ENCODE results near the gene COLGALT1. TPM values are rescaled to one million over a fixed set of nuclear protein-coding genes. Genes with fewer than 3 reads are reported as not detected.

Gene COLGALT1
- total RNA-seq, 1 donor from 2014 or later: 38.4 TPM

DNA sequence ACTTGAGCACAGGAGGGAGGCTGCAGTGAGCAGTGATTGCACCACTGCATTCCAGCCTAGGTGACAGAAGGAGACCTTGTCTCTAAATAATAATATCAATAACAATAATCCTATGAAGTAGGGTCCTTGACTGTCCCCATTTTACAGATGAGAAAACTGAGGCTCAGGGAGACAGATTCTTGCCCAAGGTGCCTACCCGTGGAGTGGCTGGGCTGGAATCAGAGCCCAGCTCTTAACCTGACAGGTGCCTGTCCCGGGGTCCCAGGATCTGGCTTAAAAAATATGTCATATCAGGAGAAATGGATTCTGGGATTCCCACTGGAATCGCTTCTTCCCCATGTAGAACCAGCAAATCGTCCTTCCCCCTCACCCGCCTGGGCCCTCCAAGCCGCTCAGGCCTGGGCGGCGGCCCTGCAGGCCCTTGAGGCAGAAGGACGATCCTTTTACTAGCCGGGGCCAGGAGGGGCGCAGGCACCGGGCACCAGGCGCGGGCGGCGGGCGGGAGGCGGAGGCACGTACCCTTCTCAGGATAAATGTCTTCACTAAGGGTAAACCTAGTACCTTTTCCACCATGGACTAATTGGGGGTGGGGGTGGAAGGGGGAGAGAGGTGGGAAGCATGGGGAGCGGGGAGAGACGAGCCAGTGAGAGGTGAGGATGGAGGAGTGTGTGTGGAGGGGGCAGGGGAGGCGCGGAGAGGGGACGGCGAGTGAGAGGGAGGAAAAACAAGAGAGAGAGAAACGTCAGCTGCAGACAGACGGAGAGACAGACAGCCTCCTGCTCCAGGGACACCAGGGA lies 60.6 kb downstream of the COLGALT1 start:
- Histone ChIP-seq H3K36me3 (no peaks in the 10 kb centered on the region), H3F3A (ENCODE audit: low read depth) (peaks cover 20% of the 10 kb centered on the region), H3K4me3 (peak overlapping the region; percentile 27), H3K27ac (no peak overlapping the region), H3K9me3 (ENCODE audit: low read depth) (no peaks in the 10 kb centered on the region), H3K9ac (no peak overlapping the region), H3K4me1 (peaks cover 8% of the 10 kb centered on the region), H4K20me1 (ENCODE audit: low read depth) (no peaks in the 10 kb centered on the region), H3K27me3 (no peaks in the 10 kb centered on the region), H3K79me2 (ENCODE audit: low read depth) (no peaks in the 10 kb centered on the region), H3K4me2 (peak overlapping the region; percentile 67), H2AFZ (replicated peaks) (peak overlapping the region; percentile 45)
- H3K4me3 Mint-ChIP-seq: no peak overlapping the region
- H3K27ac Mint-ChIP-seq: no peak overlapping the region
- H3K4me1 Mint-ChIP-seq: peaks cover 8% of the 10 kb centered on the region
- H3K9me3 Mint-ChIP-seq: peaks cover 3% of the 10 kb centered on the region
- H3K36me3 Mint-ChIP-seq: no peaks in the 10 kb centered on the region
- peaks cover 10% of the 10 kb centered on the region for H3K27me3 Mint-ChIP-seq (ENCODE audit: insufficient read depth, low read depth)
- TF ChIP-seq EZH2 (IDR thresholded peaks at IDR 0.05) (no peak), EZH2phosphoT487 (IDR thresholded peaks at IDR 0.05) (no peak)
- TF ChIP-seq, protein P1, sequence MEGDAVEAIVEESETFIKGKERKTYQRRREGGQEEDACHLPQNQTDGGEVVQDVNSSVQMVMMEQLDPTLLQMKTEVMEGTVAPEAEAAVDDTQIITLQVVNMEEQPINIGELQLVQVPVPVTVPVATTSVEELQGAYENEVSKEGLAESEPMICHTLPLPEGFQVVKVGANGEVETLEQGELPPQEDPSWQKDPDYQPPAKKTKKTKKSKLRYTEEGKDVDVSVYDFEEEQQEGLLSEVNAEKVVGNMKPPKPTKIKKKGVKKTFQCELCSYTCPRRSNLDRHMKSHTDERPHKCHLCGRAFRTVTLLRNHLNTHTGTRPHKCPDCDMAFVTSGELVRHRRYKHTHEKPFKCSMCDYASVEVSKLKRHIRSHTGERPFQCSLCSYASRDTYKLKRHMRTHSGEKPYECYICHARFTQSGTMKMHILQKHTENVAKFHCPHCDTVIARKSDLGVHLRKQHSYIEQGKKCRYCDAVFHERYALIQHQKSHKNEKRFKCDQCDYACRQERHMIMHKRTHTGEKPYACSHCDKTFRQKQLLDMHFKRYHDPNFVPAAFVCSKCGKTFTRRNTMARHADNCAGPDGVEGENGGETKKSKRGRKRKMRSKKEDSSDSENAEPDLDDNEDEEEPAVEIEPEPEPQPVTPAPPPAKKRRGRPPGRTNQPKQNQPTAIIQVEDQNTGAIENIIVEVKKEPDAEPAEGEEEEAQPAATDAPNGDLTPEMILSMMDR (IDR thresholded peaks at IDR 0.05): no peak
- DNase-seq (ENCODE audit: low spot score): peak; percentile 30

DNA sequence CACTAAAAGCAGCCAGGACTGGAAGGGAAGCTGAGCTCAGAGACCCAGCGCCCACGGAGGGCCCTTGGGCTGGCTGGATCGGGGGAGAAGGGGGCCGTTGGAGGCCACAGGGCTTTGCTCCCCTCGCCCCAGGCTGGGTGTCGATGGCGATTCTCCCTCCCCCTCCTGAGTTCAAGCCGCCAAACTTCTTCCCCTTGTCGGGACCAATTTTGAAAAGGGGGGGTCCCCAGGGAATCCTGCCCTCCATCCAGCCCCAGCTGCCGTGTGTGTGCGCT lies 61.2 kb downstream of the COLGALT1 start:
- H3K4me1 ChIP-seq: peaks cover 8% of the 10 kb centered on the region
- H3K4me3 ChIP-seq: peak overlapping the region; percentile 27
- DNase-seq (ENCODE audit: low spot score): no peak
- Mint-ChIP-seq H3K9me3 (peaks cover 5% of the 10 kb centered on the region), H3K27ac (peak overlapping the region; percentile 72), H3K4me3 (no peak overlapping the region), H3K36me3 (peaks cover 1% of the 10 kb centered on the region), H3K4me1 (peaks cover 8% of the 10 kb centered on the region), H3K27me3 (ENCODE audit: insufficient read depth, low read depth) (peaks cover 10% of the 10 kb centered on the region)
- no peaks in the 10 kb centered on the region for H3K9me3 ChIP-seq (ENCODE audit: low read depth)
- no peaks in the 10 kb centered on the region for H3K27me3 ChIP-seq
- H3F3A ChIP-seq (ENCODE audit: low read depth): peaks cover 20% of the 10 kb centered on the region
- no peaks in the 10 kb centered on the region for H3K36me3 ChIP-seq
- peak overlapping the region; percentile 45 for H2AFZ ChIP-seq (replicated peaks)
- TF ChIP-seq EZH2 (IDR thresholded peaks at IDR 0.05) (no peak), EZH2phosphoT487 (IDR thresholded peaks at IDR 0.05) (no peak)
- TF ChIP-seq, protein P1 (IDR thresholded peaks at IDR 0.05): no peak
- peak overlapping the region; percentile 67 for H3K4me2 ChIP-seq
- no peak overlapping the region for H3K27ac ChIP-seq
- H3K79me2 ChIP-seq (ENCODE audit: low read depth): no peaks in the 10 kb centered on the region
- no peaks in the 10 kb centered on the region for H4K20me1 ChIP-seq (ENCODE audit: low read depth)
- no peak overlapping the region for H3K9ac ChIP-seq

DNA sequence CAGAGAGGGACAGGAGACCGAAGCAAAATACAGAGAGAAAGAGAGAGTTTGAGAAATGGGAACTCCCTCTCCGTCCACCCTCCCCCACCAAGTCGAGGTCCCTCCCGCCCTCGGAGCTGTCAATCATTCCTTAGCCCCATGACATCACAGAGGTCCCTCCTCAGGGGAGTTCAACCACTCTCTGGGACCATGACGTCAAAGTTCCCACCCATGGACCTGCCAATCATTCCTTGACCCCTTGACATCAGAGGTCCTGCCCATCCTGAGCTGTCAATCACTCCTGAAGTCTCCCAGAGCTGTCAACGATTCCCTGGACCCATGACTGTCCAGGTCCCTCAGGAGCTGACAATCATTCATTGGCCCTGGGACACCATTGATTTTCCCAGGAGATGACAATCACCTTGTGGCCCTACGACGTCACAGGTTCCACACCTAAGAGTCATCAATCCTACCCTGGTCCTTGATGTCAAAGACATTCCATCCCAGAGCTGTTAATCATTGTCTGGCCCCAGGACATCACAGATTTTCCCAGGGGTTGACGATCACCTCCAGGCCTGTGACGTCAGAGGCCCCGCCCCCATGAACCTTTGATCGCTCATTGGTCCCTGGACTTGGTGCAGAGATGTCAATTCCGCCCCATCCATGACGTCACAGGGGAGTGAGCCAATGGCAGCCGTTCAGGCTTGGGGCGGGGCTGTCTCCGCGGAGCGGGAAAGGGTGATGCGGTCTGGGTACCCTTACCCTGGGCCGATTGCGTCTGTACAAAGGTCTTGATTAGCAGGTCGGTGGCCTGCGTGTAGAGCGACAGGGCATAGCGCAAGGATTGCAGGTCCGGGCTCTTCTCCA lies 61.7 kb downstream of the COLGALT1 start:
- Histone ChIP-seq H3K4me3 (peak overlapping the region; percentile 27), H3F3A (ENCODE audit: low read depth) (peaks cover 20% of the 10 kb centered on the region), H3K9me3 (ENCODE audit: low read depth) (no peaks in the 10 kb centered on the region), H3K36me3 (no peaks in the 10 kb centered on the region), H3K4me2 (peak overlapping the region; percentile 67), H3K27me3 (no peaks in the 10 kb centered on the region), H3K27ac (no peak overlapping the region), H3K9ac (no peak overlapping the region), H3K79me2 (ENCODE audit: low read depth) (no peaks in the 10 kb centered on the region), H3K4me1 (peaks cover 8% of the 10 kb centered on the region), H2AFZ (replicated peaks) (no peak overlapping the region), H4K20me1 (ENCODE audit: low read depth) (no peaks in the 10 kb centered on the region)
- DNase-seq (ENCODE audit: low spot score): peak; percentile 66
- Mint-ChIP-seq H3K27me3 (ENCODE audit: insufficient read depth, low read depth) (peaks cover 7% of the 10 kb centered on the region), H3K9me3 (peaks cover 9% of the 10 kb centered on the region), H3K27ac (peak overlapping the region; percentile 72), H3K4me1 (peaks cover 6% of the 10 kb centered on the region), H3K4me3 (no peak overlapping the region), H3K36me3 (peaks cover 5% of the 10 kb centered on the region)
- TF ChIP-seq, protein P1 (IDR thresholded peaks at IDR 0.05): no peak
- TF ChIP-seq EZH2 (IDR thresholded peaks at IDR 0.05): no peak
- TF ChIP-seq EZH2phosphoT487 (IDR thresholded peaks at IDR 0.05): no peak

Data from neural progenitor cell (in vitro differentiated cells).